Measurements from ENCODE around the gene LRAT.

The LRAT gene

DNA sequence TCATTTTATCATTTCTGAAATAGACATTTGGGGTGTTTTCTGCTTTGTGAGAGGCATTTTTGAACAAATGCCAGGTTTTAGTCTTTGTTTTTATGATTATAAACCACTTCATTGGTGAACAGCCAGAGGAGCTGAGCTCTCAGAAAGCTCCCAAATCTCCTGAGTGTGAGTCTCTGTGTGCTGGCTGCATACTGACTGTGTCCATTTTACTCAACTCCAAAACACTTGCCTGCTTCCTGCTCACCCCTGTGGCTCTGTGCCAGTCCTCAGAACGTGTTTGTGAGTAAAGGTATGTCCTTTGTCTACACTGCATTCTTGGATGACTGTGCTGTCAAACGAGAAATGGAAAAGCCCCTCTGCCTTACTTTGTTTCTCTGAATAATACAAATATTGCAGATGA is 5.4 kb upstream of the LRAT start:
- intact Hi-C loops (cut with micrococcal nuclease) = no loop called here
- peaks cover 37% of the 10 kb centered on the region for H3K27me3 Mint-ChIP-seq
- no peaks in the 10 kb centered on the region for H3K9me3 Mint-ChIP-seq
- no peak overlapping the region for H3K27ac Mint-ChIP-seq
- no peak overlapping the region for H3K4me3 Mint-ChIP-seq
- H3K4me1 Mint-ChIP-seq (ENCODE audit: low read depth) = peaks cover 13% of the 10 kb centered on the region
- no peaks in the 10 kb centered on the region for H3K36me3 Mint-ChIP-seq (ENCODE audit: low read depth)

DNA sequence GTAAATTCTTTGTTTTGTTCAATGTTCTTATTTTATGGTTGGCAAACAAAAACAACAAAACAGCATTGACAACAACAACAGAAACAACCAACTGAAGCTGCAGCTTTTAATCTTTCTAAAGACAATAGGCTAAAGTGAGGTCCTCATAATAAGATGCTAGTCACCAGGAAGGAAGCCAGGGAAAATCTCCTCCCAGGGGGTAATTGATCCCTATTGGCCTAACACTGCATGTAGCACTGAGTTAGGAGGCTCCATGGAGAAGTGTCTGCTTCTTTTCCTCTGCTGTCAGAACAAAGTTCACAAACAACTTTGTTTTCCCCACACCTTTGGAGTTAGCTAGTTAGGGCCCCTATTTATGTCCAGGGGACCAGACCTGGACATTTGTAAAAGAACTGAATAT is 4.7 kb upstream of the LRAT start:
- Mint-ChIP-seq H3K9me3 (no peaks in the 10 kb centered on the region), H3K4me3 (no peak overlapping the region), H3K27me3 (peaks cover 44% of the 10 kb centered on the region), H3K4me1 (ENCODE audit: low read depth) (peaks cover 20% of the 10 kb centered on the region), H3K27ac (no peak overlapping the region), H3K36me3 (ENCODE audit: low read depth) (no peaks in the 10 kb centered on the region)
- intact Hi-C loops (cut with micrococcal nuclease) = no loop called here

DNA sequence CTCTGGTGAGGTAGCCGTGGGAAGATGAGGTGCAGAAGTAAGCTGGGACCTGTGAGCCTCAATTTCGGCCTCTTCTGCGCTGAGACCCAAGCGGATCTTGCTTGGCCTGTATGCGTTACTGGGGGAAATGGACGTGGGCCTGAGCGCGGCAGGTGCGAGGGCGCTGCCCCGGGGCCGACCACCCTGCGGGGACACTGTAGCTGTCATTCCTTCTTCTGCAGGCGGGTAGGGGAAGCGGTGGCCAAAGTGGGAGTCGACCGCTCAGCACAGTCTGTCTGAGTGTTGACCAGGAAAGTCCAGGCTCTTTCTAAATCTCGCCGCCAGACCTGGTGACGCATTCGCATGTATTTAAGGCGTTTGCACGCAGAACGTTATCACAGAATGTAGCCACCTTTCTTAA is 3.3 kb upstream of the LRAT start:
- peaks cover 57% of the 10 kb centered on the region for H3K27me3 Mint-ChIP-seq
- intact Hi-C loops (cut with micrococcal nuclease) = no loop called here

GRCh38 chr4:154741131-154741665 is 2.6 kb upstream of the LRAT start:
- no peaks in the 10 kb centered on the region for H3K36me3 Mint-ChIP-seq (ENCODE audit: low read depth)
- intact Hi-C loops (cut with micrococcal nuclease) = no loop called here
- H3K27ac Mint-ChIP-seq = no peak overlapping the region
- H3K9me3 Mint-ChIP-seq = no peaks in the 10 kb centered on the region
- H3K27me3 Mint-ChIP-seq = peaks cover 61% of the 10 kb centered on the region
- H3K4me3 Mint-ChIP-seq = no peak overlapping the region
- peaks cover 25% of the 10 kb centered on the region for H3K4me1 Mint-ChIP-seq (ENCODE audit: low read depth)

More for the DNA sequence above, 3.3 kb upstream of the LRAT start:
- Mint-ChIP-seq H3K36me3 (ENCODE audit: low read depth) (no peaks in the 10 kb centered on the region), H3K9me3 (no peaks in the 10 kb centered on the region), H3K4me1 (ENCODE audit: low read depth) (peaks cover 25% of the 10 kb centered on the region), H3K4me3 (no peak overlapping the region), H3K27ac (no peak overlapping the region)

GRCh38 chr4:154741922-154742850 is 1.6 kb upstream of the LRAT start:
- intact Hi-C loops (cut with micrococcal nuclease) = no loop called here
- Mint-ChIP-seq H3K27ac (no peak overlapping the region), H3K27me3 (peaks cover 65% of the 10 kb centered on the region), H3K36me3 (ENCODE audit: low read depth) (no peaks in the 10 kb centered on the region), H3K4me1 (ENCODE audit: low read depth) (peaks cover 25% of the 10 kb centered on the region), H3K9me3 (no peaks in the 10 kb centered on the region), H3K4me3 (no peak overlapping the region)

DNA sequence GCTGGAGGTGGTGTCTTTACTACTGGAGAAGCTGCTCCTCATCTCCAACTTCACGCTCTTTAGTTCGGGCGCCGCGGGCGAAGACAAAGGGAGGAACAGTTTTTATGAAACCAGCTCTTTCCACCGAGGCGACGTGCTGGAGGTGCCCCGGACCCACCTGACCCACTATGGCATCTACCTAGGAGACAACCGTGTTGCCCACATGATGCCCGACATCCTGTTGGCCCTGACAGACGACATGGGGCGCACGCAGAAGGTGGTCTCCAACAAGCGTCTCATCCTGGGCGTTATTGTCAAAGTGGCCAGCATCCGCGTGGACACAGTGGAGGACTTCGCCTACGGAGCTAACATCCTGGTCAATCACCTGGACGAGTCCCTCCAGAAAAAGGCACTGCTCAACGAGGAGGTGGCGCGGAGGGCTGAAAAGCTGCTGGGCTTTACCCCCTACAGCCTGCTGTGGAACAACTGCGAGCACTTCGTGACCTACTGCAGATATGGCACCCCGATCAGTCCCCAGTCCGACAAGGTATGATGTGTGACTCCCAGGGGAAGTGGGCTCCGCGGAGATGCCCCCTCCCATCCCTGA is 634 bp downstream of the LRAT start:
- H3K4me1 Mint-ChIP-seq (ENCODE audit: low read depth) = peaks cover 25% of the 10 kb centered on the region
- peaks cover 67% of the 10 kb centered on the region for H3K27me3 Mint-ChIP-seq
- no peak overlapping the region for H3K27ac Mint-ChIP-seq
- H3K9me3 Mint-ChIP-seq = no peaks in the 10 kb centered on the region
- intact Hi-C loops (cut with micrococcal nuclease) = no loop called here
- H3K4me3 Mint-ChIP-seq = peak overlapping the region; percentile 83
- H3K36me3 Mint-ChIP-seq (ENCODE audit: low read depth) = no peaks in the 10 kb centered on the region

DNA sequence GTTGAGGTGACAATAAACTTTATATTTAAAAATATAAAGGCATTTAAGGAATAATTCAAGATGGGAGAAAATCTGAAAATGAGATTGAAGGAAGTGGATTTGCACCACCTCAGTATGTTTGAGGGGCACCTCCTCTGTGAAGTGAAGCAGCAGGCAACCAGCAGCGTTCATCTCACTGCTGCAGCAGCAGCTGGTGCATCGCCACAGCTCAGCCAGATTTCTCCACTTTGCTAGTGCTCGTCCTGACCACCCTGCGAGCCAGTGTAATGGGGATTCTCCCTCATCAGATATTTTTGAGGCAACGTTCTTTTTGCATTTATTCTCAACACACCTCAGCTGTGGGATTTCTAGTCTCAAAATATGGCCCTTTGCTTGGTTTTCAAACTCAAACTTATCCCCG is 13.9 kb downstream of the LRAT start:
- Mint-ChIP-seq H3K27me3 (no peaks in the 10 kb centered on the region), H3K9me3 (no peaks in the 10 kb centered on the region), H3K4me1 (ENCODE audit: low read depth) (no peaks in the 10 kb centered on the region), H3K36me3 (ENCODE audit: low read depth) (no peaks in the 10 kb centered on the region), H3K27ac (no peak overlapping the region), H3K4me3 (no peak overlapping the region)
- intact Hi-C loops (cut with micrococcal nuclease) = no loop called here

DNA sequence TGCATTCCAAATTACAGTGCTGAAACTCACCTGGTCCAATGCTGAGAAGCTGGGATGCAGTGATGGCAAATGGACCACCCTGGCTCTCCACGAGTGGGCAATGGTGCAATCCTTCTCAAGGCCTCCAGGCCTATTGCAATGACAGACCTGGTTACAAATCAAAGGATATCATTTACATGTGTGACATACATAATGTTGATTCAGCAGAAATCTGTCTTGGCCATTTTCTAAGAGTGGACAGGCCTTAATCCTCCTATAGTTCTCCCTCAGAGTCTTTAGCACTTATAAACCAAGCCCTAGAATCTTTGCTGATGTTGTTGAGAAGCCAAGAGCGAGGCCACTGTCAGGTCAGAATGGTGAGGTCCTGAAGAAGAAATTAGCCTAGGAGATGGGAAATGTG is 17.1 kb downstream of the LRAT start:
- intact Hi-C loops (cut with micrococcal nuclease) = no loop called here
- H3K4me3 Mint-ChIP-seq = no peak overlapping the region
- H3K36me3 Mint-ChIP-seq (ENCODE audit: low read depth) = no peaks in the 10 kb centered on the region
- H3K4me1 Mint-ChIP-seq (ENCODE audit: low read depth) = no peaks in the 10 kb centered on the region
- no peaks in the 10 kb centered on the region for H3K27me3 Mint-ChIP-seq
- H3K27ac Mint-ChIP-seq = no peak overlapping the region
- no peaks in the 10 kb centered on the region for H3K9me3 Mint-ChIP-seq

DNA sequence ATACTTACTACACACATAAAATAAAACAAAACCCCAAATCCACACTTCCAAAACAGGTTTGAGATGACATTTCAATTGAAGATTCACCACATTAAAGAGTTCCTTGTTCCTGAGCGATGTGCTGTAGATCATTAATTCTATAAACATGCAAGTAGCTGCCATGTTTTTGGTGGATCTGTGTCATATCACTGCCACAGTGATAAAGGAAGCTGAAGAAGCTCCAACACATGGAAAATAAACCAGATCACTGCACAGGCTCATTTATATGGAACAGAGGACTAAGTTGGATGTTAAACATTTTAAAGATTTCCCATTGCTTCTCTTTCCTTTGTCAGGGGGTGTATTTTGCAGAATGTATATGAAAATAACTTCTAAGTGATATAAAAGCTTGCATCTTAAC is 34.5 kb downstream of the LRAT start:
- no peaks in the 10 kb centered on the region for H3K9me3 Mint-ChIP-seq
- H3K27ac Mint-ChIP-seq = no peak overlapping the region
- H3K4me1 Mint-ChIP-seq (ENCODE audit: low read depth) = no peaks in the 10 kb centered on the region
- peaks cover 15% of the 10 kb centered on the region for H3K27me3 Mint-ChIP-seq
- intact Hi-C loops (cut with micrococcal nuclease) = loop anchor here (10.0 kb wide), 1 partner anchor 223 kb away; the partner anchor contains the start of gene PLRG1
- no peak overlapping the region for H3K4me3 Mint-ChIP-seq
- no peaks in the 10 kb centered on the region for H3K36me3 Mint-ChIP-seq (ENCODE audit: low read depth)

GRCh38 chr4:154779362-154779947 is 35.7 kb downstream of the LRAT start:
- Mint-ChIP-seq H3K4me3 (no peak overlapping the region), H3K4me1 (ENCODE audit: low read depth) (no peaks in the 10 kb centered on the region), H3K9me3 (no peaks in the 10 kb centered on the region), H3K36me3 (ENCODE audit: low read depth) (no peaks in the 10 kb centered on the region), H3K27ac (no peak overlapping the region), H3K27me3 (peaks cover 15% of the 10 kb centered on the region)
- intact Hi-C loops (cut with micrococcal nuclease) = loop anchor here (10.0 kb wide), 1 partner anchor 225 kb away; the partner anchor contains the start of gene PLRG1

DNA sequence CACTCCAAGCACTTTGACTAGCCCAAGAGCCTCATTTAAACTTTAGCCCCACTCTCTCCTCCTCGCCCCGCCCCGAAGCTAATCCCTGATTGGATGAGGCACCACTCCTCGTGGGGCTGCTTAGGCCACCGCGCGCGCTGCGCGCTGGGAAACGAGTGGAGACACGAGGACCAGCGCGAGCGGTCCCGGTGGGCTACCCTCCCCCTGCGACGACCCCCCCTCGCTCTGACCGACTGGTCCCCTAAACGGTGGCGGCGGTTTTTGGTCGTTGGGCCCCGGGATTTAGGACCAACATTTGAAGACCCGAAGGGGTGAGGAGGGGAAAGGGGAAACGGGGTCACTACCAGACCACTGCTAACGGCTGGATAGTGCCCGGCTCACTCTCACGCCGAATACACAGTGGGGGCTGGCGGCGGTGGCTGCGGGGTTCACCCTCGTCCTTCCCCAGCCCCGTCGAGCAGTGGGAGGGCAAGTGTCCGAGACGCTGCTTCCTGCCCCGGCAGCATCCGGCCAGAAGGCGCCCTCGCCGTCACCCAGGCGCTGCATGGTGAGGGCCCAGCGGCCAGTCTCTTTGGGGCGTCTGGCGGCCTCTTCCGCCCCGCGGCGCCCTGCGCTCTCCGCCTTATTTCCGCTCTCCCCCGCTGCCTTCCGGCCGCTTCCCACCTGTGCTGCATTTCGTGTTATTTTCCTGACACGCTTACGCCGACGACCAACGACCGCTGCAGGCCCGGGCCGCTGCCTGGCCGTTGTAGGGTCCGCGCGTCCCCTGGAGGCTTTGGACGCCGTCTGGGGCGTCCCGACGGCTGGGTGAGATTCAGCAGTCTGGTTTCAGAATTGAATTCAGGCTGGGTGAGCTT is 37.6 kb downstream of the LRAT start, which contains the start of gene RBM46:
Gene RBM46 (plus strand): TSS at position 147 of the 857 bp plus-strand sequence. CDS start 15,481 bp downstream, outside the sequence.
- no peaks in the 10 kb centered on the region for H3K9me3 Mint-ChIP-seq
- no peak within 1 kb of the TSS for H3K27ac Mint-ChIP-seq
- H3K36me3 Mint-ChIP-seq (ENCODE audit: low read depth) = no peaks in the 10 kb centered on the region
- intact Hi-C loops (cut with micrococcal nuclease) = no loop called here
- no peaks in the 10 kb centered on the region for H3K4me1 Mint-ChIP-seq (ENCODE audit: low read depth)
- H3K4me3 Mint-ChIP-seq = no peak within 1 kb of the TSS
- H3K27me3 Mint-ChIP-seq = peaks cover 15% of the 10 kb centered on the region

DNA sequence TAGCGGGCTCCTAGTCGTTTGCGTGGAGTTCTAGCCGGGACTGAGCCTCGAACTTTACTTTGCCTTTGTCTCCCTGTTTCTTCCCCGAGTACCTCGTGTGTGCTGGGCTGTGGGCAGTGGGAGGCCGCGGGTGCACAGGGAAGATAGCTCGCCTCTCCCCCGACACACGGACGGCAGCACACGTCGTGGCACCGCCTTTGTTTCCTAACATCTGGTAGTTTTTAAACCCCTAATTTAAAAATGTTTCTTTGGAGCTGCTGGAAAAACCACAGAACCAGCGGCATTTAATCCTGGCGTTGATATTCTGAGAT is 38.1 kb downstream of the LRAT start:
- H3K4me3 Mint-ChIP-seq = no peak overlapping the region
- no peaks in the 10 kb centered on the region for H3K36me3 Mint-ChIP-seq (ENCODE audit: low read depth)
- peaks cover 15% of the 10 kb centered on the region for H3K27me3 Mint-ChIP-seq
- intact Hi-C loops (cut with micrococcal nuclease) = no loop called here
- no peaks in the 10 kb centered on the region for H3K4me1 Mint-ChIP-seq (ENCODE audit: low read depth)
- no peaks in the 10 kb centered on the region for H3K9me3 Mint-ChIP-seq
- no peak overlapping the region for H3K27ac Mint-ChIP-seq
